SK-N-SH (cell line): ENCODE data around the gene CDH22. TPM values are rescaled to one million over a fixed set of nuclear protein-coding genes. Genes with fewer than 3 reads are reported as not detected.

Source experiments
- CTCF ChIA-PET: fragments of 300-600, 350-600 bp; formaldehyde crosslinking; extraction: SDS; loops from one replicate; lab custom pipeline; 2021; lab: Yijun Ruan, JAX
- POLR2A ChIA-PET: fragments of 350-600 bp; sonication (Branson Sonifier 250); formaldehyde crosslinking; extraction: SDS; loops from one replicate; lab custom pipeline; 2020; ENCODE audit warnings: antibody characterized with exemption, inconsistent platforms; lab: Yijun Ruan, JAX
- DNase-seq: peaks from one replicate; pipeline ENCODE4 v3.0.0; 2012
- H2AFZ ChIP-seq: fragments of 200-600 bp; sonication (generic); 2 replicates; pipeline ENCODE4 v1.8.1; 2016; ENCODE audit warnings: antibody characterized with exemption, mild to moderate bottlenecking, low read depth
- H3F3A ChIP-seq: fragments of 200-600 bp; sonication (generic); replicated peaks from 2 replicates; pipeline ENCODE3; 2016; ENCODE audit warnings: antibody characterized with exemption, mild to moderate bottlenecking; ENCODE audit not compliant: insufficient read depth
- H3K27ac ChIP-seq, 2 experiments: fragments of 200-500 bp in 1 of 2; fragments of 200-600 bp in 1 of 2; sonication (Bioruptor generic) in 1 of 2; sonication (generic), shearing (Covaris generic) in 1 of 2; 2 replicates each; pipeline versions ENCODE4 v1.5.1 to v1.6.1; 2014 to 2016; ENCODE audit warnings: low read depth in 2 of 2, inconsistent platforms in 1 of 2, low read length in 1 of 2, mild to moderate bottlenecking in 1 of 2, mixed read lengths in 1 of 2
- H3K27me3 ChIP-seq: fragments of 200-600 bp; sonication (generic), shearing (Covaris generic); 2 replicates; pipeline ENCODE4 v1.6.1; 2016; ENCODE audit warnings: mixed run types; ENCODE audit not compliant: insufficient read depth
- H3K36me3 ChIP-seq, 2 experiments: fragments of 200-500 bp in 1 of 2; fragments of 200-600 bp in 1 of 2; sonication (Bioruptor generic) in 1 of 2; sonication (generic) in 1 of 2; replicated peaks in 1 of 2; 2 replicates each; pipeline versions ENCODE3 to v1.5.1; 2014 to 2016; ENCODE audit warnings: low read length in 1 of 2, mild to moderate bottlenecking in 1 of 2; ENCODE audit not compliant: insufficient read depth in 2 of 2, control insufficient read depth in 1 of 2
- H3K4me1 ChIP-seq, 2 experiments: fragments of 200-500 bp in 1 of 2; fragments of 200-600 bp in 1 of 2; sonication (Bioruptor generic) in 1 of 2; sonication (generic), shearing (Covaris generic) in 1 of 2; 2 replicates each; pipeline versions ENCODE4 v1.5.1 to v1.6.1; 2014 to 2016; ENCODE audit warnings: low read depth in 1 of 2, low read length in 1 of 2, mixed run types in 1 of 2; ENCODE audit not compliant: insufficient read depth in 2 of 2, control insufficient read depth in 1 of 2
- H3K4me2 ChIP-seq: fragments of 200-600 bp; sonication (generic), shearing (Covaris generic); 2 replicates; pipeline ENCODE4 v1.6.1; 2017; ENCODE audit warnings: mixed run types
- H3K4me3 ChIP-seq, 2 experiments: fragments of 200-500 bp in 1 of 2; fragments of 200-600 bp in 1 of 2; sonication (Bioruptor generic) in 1 of 2; sonication (generic), shearing (Covaris generic) in 1 of 2; 2 replicates each; pipeline versions ENCODE4 v1.5.1 to v1.8.1; 2014 to 2016; ENCODE audit warnings: low read depth in 2 of 2, inconsistent platforms in 1 of 2, low read length in 1 of 2, mild to moderate bottlenecking in 1 of 2, mixed read lengths in 1 of 2, moderate library complexity in 1 of 2
- H3K79me2 ChIP-seq: fragments of 200-600 bp; sonication (generic); 2 replicates; pipeline ENCODE4 v1.8.1; 2017; ENCODE audit warnings: mild to moderate bottlenecking; ENCODE audit not compliant: insufficient read depth
- H3K9ac ChIP-seq: fragments of 200-600 bp; sonication (generic); 2 replicates; pipeline ENCODE4 v1.6.1; 2017; ENCODE audit warnings: mixed run types
- H3K9me2 ChIP-seq: fragments of 200-600 bp; sonication (generic); 2 replicates; pipeline ENCODE4 v1.6.1; 2017; ENCODE audit warnings: mixed run types
- H3K9me3 ChIP-seq: fragments of 200-600 bp; sonication (generic); 2 replicates; pipeline ENCODE4 v1.6.1; 2017; ENCODE audit warnings: mixed run types, mild to moderate bottlenecking, moderate library complexity
- H4K20me1 ChIP-seq: fragments of 200-600 bp; sonication (generic); 2 replicates; pipeline ENCODE4 v1.6.1; 2017; ENCODE audit warnings: mild to moderate bottlenecking, mixed run types; ENCODE audit not compliant: insufficient read depth
- CHD2 ChIP-seq: fragments of 150-350 bp; IDR thresholded peaks from 2 replicates; pipeline ENCODE4 v1.6.1; 2018; ENCODE audit warnings: low read length; ENCODE audit not compliant: partially characterized antibody
- ELF1 ChIP-seq: IDR thresholded peaks from 2 replicates; pipeline ENCODE4 v1.4.0; 2012
- EP300 ChIP-seq, 2 experiments: IDR thresholded peaks; 2 replicates each; pipeline versions ENCODE4 v1.4.0 to v1.6.1; 2012; ENCODE audit warnings: borderline replicate concordance in 1 of 2, low read depth in 1 of 2, low read length in 1 of 2
- JUND ChIP-seq: IDR thresholded peaks from 2 replicates; pipeline ENCODE4 v1.4.0; 2012
- MAX ChIP-seq: IDR thresholded peaks from 2 replicates; pipeline ENCODE4 v1.4.0; 2012; ENCODE audit warnings: low read depth
- MEF2A ChIP-seq: IDR thresholded peaks from 2 replicates; pipeline ENCODE4 v1.4.0; 2012; ENCODE audit warnings: low read depth, borderline replicate concordance
- MXI1 ChIP-seq: IDR thresholded peaks from 2 replicates; pipeline ENCODE4 v1.6.1; 2012; ENCODE audit warnings: mild to moderate bottlenecking, low read depth, low read length, improper control_type of control experiment
- POLR2AphosphoS5 ChIP-seq: IDR thresholded peaks from 2 replicates; pipeline ENCODE4 v1.6.1; 2012; ENCODE audit warnings: low read depth, low read length
- RAD21 ChIP-seq: IDR thresholded peaks from 2 replicates; pipeline ENCODE4 v1.6.1; 2012; ENCODE audit warnings: mild to moderate bottlenecking, low read length
- RCOR1 ChIP-seq: fragments of 150-350 bp; IDR thresholded peaks from 2 replicates; pipeline ENCODE4 v1.6.1; 2017; ENCODE audit warnings: antibody characterized with exemption, low read length
- RFX5 ChIP-seq: IDR thresholded peaks from 2 replicates; pipeline ENCODE4 v1.6.1; 2012; ENCODE audit warnings: mild to moderate bottlenecking, improper control_type of control experiment, low read length
- RXRA ChIP-seq: IDR thresholded peaks from 2 replicates; pipeline ENCODE4 v1.4.0; 2012; ENCODE audit warnings: low read depth, mild to moderate bottlenecking, borderline replicate concordance
- SIN3A ChIP-seq: IDR thresholded peaks from 2 replicates; pipeline ENCODE4 v1.6.1; 2012; ENCODE audit warnings: low read depth, mild to moderate bottlenecking, low read length, moderate library complexity, borderline replicate concordance
- SMC3 ChIP-seq: IDR thresholded peaks from 2 replicates; pipeline ENCODE4 v1.6.1; 2012; ENCODE audit warnings: low read depth, low read length, improper control_type of control experiment
- TAF1 ChIP-seq: IDR thresholded peaks from 2 replicates; pipeline ENCODE4 v1.6.1; 2012; ENCODE audit warnings: low read depth, mild to moderate bottlenecking, low read length, moderate library complexity, borderline replicate concordance
- TCF12 ChIP-seq: IDR thresholded peaks from 2 replicates; pipeline ENCODE4 v1.4.0; 2012
- TEAD4 ChIP-seq: IDR thresholded peaks from 2 replicates; pipeline ENCODE4 v1.4.0; 2012; ENCODE audit warnings: mild to moderate bottlenecking, borderline replicate concordance; ENCODE audit not compliant: insufficient read depth
- USF2 ChIP-seq: fragments of 150-350 bp; IDR thresholded peaks from 2 replicates; pipeline ENCODE4 v1.6.1; 2017; ENCODE audit warnings: antibody characterized with exemption, low read length, low read depth, borderline replicate concordance
- YY1 ChIP-seq: IDR thresholded peaks from 2 replicates; pipeline ENCODE4 v1.4.0; 2012; ENCODE audit warnings: low read depth, mild to moderate bottlenecking
- WGBS: methylation state at CpG from one replicate; pipeline ENCODE4 v1.1.6; 2017; ENCODE audit warnings: low lambda C conversion rate; 5-methylcytosine and 5-hydroxymethylcytosine counted together
- polyA plus RNA-seq, 3 experiments: library from polyadenylated mRNA; depleted of rRNA; stranded (reverse); fragments of >200 nt; gene quantifications; 2 replicates each; pipeline ENCODE4 v1.2.3, GENCODE V29; 2012
- TF ChIP-seq, protein P1 (sequence below): fragments of 150-350 bp; IDR thresholded peaks from 2 replicates; pipeline ENCODE4 v1.6.1; 2016; ENCODE audit warnings: mild to moderate bottlenecking, low read depth, low read length
- TF ChIP-seq, protein P2 (sequence below): IDR thresholded peaks from 2 replicates; pipeline ENCODE4; 2012

The CDH22 gene
- polyA plus RNA-seq, 1 of the 3 experiments (the other 2 are of a cell fraction), result not detected

- no peak for TF ChIP-seq USF2
- TF ChIP-seq MAX, result no peak
- TF ChIP-seq RCOR1, result no peak
- no peak for TF ChIP-seq CHD2
- TF ChIP-seq SMC3, result no peak
- no peak for TF ChIP-seq EP300 (IDR thresholded peaks at IDR 0.05; ENCODE audit: borderline replicate concordance in 1 of 2, low read depth in 1 of 2, low read length in 1 of 2)
- TF ChIP-seq YY1, result no peak
- TF ChIP-seq ELF1, result no peak
- TF ChIP-seq JUND, result no peak
- TF ChIP-seq RXRA, result no peak
Measured at GRCh38 chr20:46243707-46244628, 64.3 kb downstream of the CDH22 start (continued).

- H3K36me3 ChIP-seq, result no peaks in the 10 kb centered on the region
- no peak overlapping the region for H3K4me2 ChIP-seq
- ChIA-PET POLR2A (no interaction called here), CTCF (interaction anchor here (1.1 to 6.7 kb wide), 2 partner anchors 65 to 114 kb away, joined by 3 to 21 read pairs; no protein-coding TSS in a partner anchor)
- no peaks in the 10 kb centered on the region for H3K27me3 ChIP-seq
- TF ChIP-seq RXRA (no peak), TAF1 (no peak), ELF1 (no peak), POLR2AphosphoS5 (no peak)
- no peaks in the 10 kb centered on the region for H3K79me2 ChIP-seq
- H2AFZ ChIP-seq, result no peak overlapping the region
- H3K27ac ChIP-seq, result no peak overlapping the region
- no peaks in the 10 kb centered on the region; a peak in 1 of 4 replicates for H3K4me1 ChIP-seq
- no peaks in the 10 kb centered on the region for H4K20me1 ChIP-seq
- no peaks in the 10 kb centered on the region for H3K9me3 ChIP-seq
- no peak overlapping the region for H3K4me3 ChIP-seq
- 17% methylated on average over 2 of the region's 2 CpGs for WGBS
- H3F3A ChIP-seq, result no peaks in the 10 kb centered on the region
- H3K9me2 ChIP-seq, result no peaks in the 10 kb centered on the region
- DNase-seq, result no peak
- H3K9ac ChIP-seq, result no peak overlapping the region
Measured at GRCh38 chr20:46242390-46242789, 65.9 kb downstream of the CDH22 start.

GRCh38 chr20:46240881-46241280 is 67.4 kb downstream of the CDH22 start:
- CTCF ChIA-PET, result interaction anchor here (1.0 to 6.7 kb wide), 2 partner anchors 68 to 112 kb away, joined by 4 to 21 read pairs; no protein-coding TSS in a partner anchor
- DNase-seq, result no peak
- Histone ChIP-seq H3K27ac (no peak overlapping the region), H3K9me2 (no peaks in the 10 kb centered on the region), H3K4me2 (no peak overlapping the region), H2AFZ (no peak overlapping the region), H3K4me1 (no peaks in the 10 kb centered on the region; a peak in 1 of 4 replicates), H3F3A (no peaks in the 10 kb centered on the region), H3K27me3 (no peaks in the 10 kb centered on the region), H3K4me3 (no peak overlapping the region), H3K79me2 (no peaks in the 10 kb centered on the region), H3K9me3 (no peaks in the 10 kb centered on the region), H3K36me3 (no peaks in the 10 kb centered on the region), H3K9ac (no peak overlapping the region), H4K20me1 (no peaks in the 10 kb centered on the region)
- WGBS, result 60% methylated on average over 10 of the region's 22 CpGs
- POLR2A ChIA-PET, result no interaction called here
- TF ChIP-seq, protein P1, sequence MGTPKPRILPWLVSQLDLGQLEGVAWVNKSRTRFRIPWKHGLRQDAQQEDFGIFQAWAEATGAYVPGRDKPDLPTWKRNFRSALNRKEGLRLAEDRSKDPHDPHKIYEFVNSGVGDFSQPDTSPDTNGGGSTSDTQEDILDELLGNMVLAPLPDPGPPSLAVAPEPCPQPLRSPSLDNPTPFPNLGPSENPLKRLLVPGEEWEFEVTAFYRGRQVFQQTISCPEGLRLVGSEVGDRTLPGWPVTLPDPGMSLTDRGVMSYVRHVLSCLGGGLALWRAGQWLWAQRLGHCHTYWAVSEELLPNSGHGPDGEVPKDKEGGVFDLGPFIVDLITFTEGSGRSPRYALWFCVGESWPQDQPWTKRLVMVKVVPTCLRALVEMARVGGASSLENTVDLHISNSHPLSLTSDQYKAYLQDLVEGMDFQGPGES, result no peak
- TF ChIP-seq RFX5 (no peak), MEF2A (no peak), RAD21 (no peak), SIN3A (no peak), EP300 (IDR thresholded peaks at IDR 0.05; ENCODE audit: borderline replicate concordance in 1 of 2, low read depth in 1 of 2, low read length in 1 of 2) (no peak), MXI1 (no peak), RCOR1 (no peak), CHD2 (no peak), TCF12 (no peak), USF2 (no peak), TEAD4 (no peak)
- TF ChIP-seq, protein P2, sequence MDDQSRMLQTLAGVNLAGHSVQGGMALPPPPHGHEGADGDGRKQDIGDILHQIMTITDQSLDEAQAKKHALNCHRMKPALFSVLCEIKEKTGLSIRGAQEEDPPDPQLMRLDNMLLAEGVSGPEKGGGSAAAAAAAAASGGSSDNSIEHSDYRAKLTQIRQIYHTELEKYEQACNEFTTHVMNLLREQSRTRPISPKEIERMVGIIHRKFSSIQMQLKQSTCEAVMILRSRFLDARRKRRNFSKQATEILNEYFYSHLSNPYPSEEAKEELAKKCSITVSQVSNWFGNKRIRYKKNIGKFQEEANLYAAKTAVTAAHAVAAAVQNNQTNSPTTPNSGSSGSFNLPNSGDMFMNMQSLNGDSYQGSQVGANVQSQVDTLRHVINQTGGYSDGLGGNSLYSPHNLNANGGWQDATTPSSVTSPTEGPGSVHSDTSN, result no peak
